ENCODE data around the gene TRPM5.

TRPM5 gene

GRCh38 chr11:2411446-2412305 is 32.6 kb downstream of the TRPM5 start:
- TF ChIP-seq, protein P1, sequence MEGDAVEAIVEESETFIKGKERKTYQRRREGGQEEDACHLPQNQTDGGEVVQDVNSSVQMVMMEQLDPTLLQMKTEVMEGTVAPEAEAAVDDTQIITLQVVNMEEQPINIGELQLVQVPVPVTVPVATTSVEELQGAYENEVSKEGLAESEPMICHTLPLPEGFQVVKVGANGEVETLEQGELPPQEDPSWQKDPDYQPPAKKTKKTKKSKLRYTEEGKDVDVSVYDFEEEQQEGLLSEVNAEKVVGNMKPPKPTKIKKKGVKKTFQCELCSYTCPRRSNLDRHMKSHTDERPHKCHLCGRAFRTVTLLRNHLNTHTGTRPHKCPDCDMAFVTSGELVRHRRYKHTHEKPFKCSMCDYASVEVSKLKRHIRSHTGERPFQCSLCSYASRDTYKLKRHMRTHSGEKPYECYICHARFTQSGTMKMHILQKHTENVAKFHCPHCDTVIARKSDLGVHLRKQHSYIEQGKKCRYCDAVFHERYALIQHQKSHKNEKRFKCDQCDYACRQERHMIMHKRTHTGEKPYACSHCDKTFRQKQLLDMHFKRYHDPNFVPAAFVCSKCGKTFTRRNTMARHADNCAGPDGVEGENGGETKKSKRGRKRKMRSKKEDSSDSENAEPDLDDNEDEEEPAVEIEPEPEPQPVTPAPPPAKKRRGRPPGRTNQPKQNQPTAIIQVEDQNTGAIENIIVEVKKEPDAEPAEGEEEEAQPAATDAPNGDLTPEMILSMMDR (conservative IDR thresholded peaks at IDR 0.05; ENCODE audit: low read depth, low read length) = no peak
- Histone ChIP-seq H3K79me2 (ENCODE audit: insufficient read depth, low read depth) (no peaks in the 10 kb centered on the region), H3K9ac (no peak overlapping the region), H3K27me3 (ENCODE audit: insufficient read depth, low read depth) (peaks cover 90% of the 10 kb centered on the region), H4K20me1 (ENCODE audit: insufficient read depth) (no peaks in the 10 kb centered on the region), H3K4me3 (IDR thresholded peaks at IDR 0.05; ENCODE audit: insufficient read depth, low read depth, low read length) (no peak overlapping the region), H3K36me3 (ENCODE audit: insufficient read depth) (no peaks in the 10 kb centered on the region), H3K27ac (no peak overlapping the region), H2AFZ (ENCODE audit: low read depth) (no peak overlapping the region), H3K4me1 (ENCODE audit: low read depth, poor library complexity, severe bottlenecking) (no peaks in the 10 kb centered on the region), H3K4me2 (no peak overlapping the region)

DNA sequence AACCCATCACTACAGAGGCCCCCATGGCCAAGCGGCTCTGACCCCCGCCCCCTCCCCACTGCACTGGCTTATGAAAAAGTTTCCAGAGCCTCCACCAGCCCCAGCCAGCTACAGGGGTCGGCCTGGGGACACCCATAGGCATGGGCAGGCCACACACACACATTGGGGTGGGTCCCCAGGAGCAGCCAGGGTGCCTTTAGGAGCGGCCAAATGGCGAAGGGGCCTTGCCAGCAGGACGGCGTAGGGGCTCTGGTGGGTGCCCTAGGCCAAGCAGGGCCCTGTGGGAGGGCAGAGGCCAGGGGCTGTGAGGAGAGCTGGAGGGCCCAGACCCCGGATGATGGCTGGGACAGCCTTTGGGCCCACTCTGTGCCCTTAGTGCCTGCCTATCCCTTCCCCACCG is 33.7 kb downstream of the TRPM5 start:
- Histone ChIP-seq H3K27me3 (ENCODE audit: insufficient read depth, low read depth) (peaks cover 82% of the 10 kb centered on the region), H4K20me1 (ENCODE audit: insufficient read depth) (no peaks in the 10 kb centered on the region), H3K36me3 (ENCODE audit: insufficient read depth) (no peaks in the 10 kb centered on the region), H2AFZ (ENCODE audit: low read depth) (no peak overlapping the region), H3K4me2 (no peak overlapping the region), H3K4me1 (ENCODE audit: low read depth, poor library complexity, severe bottlenecking) (no peaks in the 10 kb centered on the region), H3K4me3 (IDR thresholded peaks at IDR 0.05; ENCODE audit: insufficient read depth, low read depth, low read length) (no peak overlapping the region), H3K9ac (no peak overlapping the region), H3K79me2 (ENCODE audit: insufficient read depth, low read depth) (no peaks in the 10 kb centered on the region), H3K27ac (no peak overlapping the region)
- TF ChIP-seq, protein P1 (conservative IDR thresholded peaks at IDR 0.05; ENCODE audit: low read depth, low read length) = no peak

- TF ChIP-seq, protein P1 (conservative IDR thresholded peaks at IDR 0.05; ENCODE audit: low read depth, low read length) = no peak
- H3K9ac ChIP-seq = no peak overlapping the region
- no peaks in the 10 kb centered on the region for H3K79me2 ChIP-seq (ENCODE audit: insufficient read depth, low read depth)
- no peaks in the 10 kb centered on the region for H3K4me1 ChIP-seq (ENCODE audit: low read depth, poor library complexity, severe bottlenecking)
- no peak overlapping the region for H3K27ac ChIP-seq
- H3K4me3 ChIP-seq (IDR thresholded peaks at IDR 0.05; ENCODE audit: insufficient read depth, low read depth, low read length) = no peak overlapping the region
- H3K27me3 ChIP-seq (ENCODE audit: insufficient read depth, low read depth) = peaks cover 74% of the 10 kb centered on the region
- no peaks in the 10 kb centered on the region for H3K36me3 ChIP-seq (ENCODE audit: insufficient read depth)
- H4K20me1 ChIP-seq (ENCODE audit: insufficient read depth) = no peaks in the 10 kb centered on the region
- no peak overlapping the region for H2AFZ ChIP-seq (ENCODE audit: low read depth)
- H3K4me2 ChIP-seq = no peak overlapping the region
Measured at GRCh38 chr11:2409611-2410468, 34.5 kb downstream of the TRPM5 start.

GRCh38 chr11:2409126-2409525 is 35.2 kb downstream of the TRPM5 start:
- H3K4me2 ChIP-seq = no peak overlapping the region
- no peaks in the 10 kb centered on the region for H3K36me3 ChIP-seq (ENCODE audit: insufficient read depth)
- no peak overlapping the region for H3K4me3 ChIP-seq (IDR thresholded peaks at IDR 0.05; ENCODE audit: insufficient read depth, low read depth, low read length)
- TF ChIP-seq, protein P1 (conservative IDR thresholded peaks at IDR 0.05; ENCODE audit: low read depth, low read length) = no peak
- no peaks in the 10 kb centered on the region for H3K79me2 ChIP-seq (ENCODE audit: insufficient read depth, low read depth)
- H3K9ac ChIP-seq = no peak overlapping the region
- peaks cover 69% of the 10 kb centered on the region for H3K27me3 ChIP-seq (ENCODE audit: insufficient read depth, low read depth)
- no peaks in the 10 kb centered on the region for H4K20me1 ChIP-seq (ENCODE audit: insufficient read depth)
- no peak overlapping the region for H3K27ac ChIP-seq
- no peaks in the 10 kb centered on the region for H3K4me1 ChIP-seq (ENCODE audit: low read depth, poor library complexity, severe bottlenecking)
- H2AFZ ChIP-seq (ENCODE audit: low read depth) = no peak overlapping the region
